Muscle layer of colon (tissue), 2 donors: ENCODE measurements around the gene ASB7.
A peak's percentile ranks its signal among the peaks of the same experiment; 100 is the strongest.

Experiments used
- H3K27ac ChIP-seq: one replicate; pipeline ENCODE4 v1.7.0; 2013; ENCODE audit warnings: low read depth, mild to moderate bottlenecking, low read length, moderate library complexity
- H3K27me3 ChIP-seq, 2 donors: one replicate each; pipeline ENCODE4 v1.7.0; 2013; ENCODE audit warnings: low read length in 2 of 2, mild to moderate bottlenecking in 2 of 2; ENCODE audit not compliant: insufficient read depth in 2 of 2, control insufficient read depth in 1 of 2
- H3K36me3 ChIP-seq: one replicate; pipeline ENCODE4 v1.7.0; 2013; ENCODE audit warnings: mild to moderate bottlenecking, low read length; ENCODE audit not compliant: insufficient read depth
- H3K4me1 ChIP-seq: one replicate; pipeline ENCODE4 v1.7.0; 2013; ENCODE audit warnings: mild to moderate bottlenecking, low read length; ENCODE audit not compliant: insufficient read depth
- H3K4me3 ChIP-seq, 2 donors: one replicate each; pipeline ENCODE4 v1.7.0; 2013; ENCODE audit warnings: low read length in 2 of 2, low read depth in 1 of 2, mild to moderate bottlenecking in 1 of 2, moderate library complexity in 1 of 2
- H3K9ac ChIP-seq: one replicate; pipeline ENCODE4 v1.7.0; 2013; ENCODE audit warnings: low read length
- H3K9me3 ChIP-seq: one replicate; pipeline ENCODE4 v1.7.0; 2013; ENCODE audit warnings: mild to moderate bottlenecking, low read length
- donor health status: abdominal sarcoma.
- donor health status: Adenocarcinoma of cecum.

The ASB7 gene, protein sequence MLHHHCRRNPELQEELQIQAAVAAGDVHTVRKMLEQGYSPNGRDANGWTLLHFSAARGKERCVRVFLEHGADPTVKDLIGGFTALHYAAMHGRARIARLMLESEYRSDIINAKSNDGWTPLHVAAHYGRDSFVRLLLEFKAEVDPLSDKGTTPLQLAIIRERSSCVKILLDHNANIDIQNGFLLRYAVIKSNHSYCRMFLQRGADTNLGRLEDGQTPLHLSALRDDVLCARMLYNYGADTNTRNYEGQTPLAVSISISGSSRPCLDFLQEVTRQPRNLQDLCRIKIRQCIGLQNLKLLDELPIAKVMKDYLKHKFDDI

DNA sequence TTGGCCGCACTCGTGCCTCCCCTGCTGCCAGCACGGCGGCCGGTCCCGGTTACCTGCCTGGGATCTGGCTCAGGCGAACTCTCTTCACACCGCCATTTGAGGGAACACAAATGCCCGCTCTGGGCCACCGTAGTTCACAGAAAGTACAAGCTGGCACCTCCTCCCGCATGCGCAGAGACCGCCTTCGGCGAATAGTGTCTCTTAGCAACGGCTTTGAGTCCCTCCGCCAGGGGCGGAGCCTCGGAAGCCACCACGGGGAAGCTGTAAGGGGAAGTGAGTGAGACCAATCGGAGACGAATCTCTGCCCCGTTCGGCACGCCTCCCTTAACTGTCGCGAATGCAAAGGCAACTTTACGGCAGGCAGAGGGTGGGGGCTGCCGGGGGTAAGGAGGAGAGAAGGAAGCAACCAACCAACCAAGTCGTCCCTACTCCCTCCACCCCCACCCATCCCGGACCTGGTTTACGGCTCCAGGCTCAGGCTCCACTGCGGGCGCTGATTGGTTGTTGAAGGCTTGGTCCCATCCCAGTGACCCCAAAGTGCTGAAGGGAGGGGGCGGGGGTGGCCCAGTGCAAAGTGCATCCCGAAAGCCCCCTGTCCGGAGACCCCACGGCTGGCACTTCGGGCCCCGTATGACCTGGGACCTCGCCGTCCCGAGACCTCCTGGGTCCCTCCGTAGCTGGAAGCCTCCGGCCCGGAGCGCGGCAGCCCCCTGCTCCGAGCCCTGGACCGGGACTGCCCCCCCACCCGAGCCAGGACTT is at the start of gene ASB7, which contains the start of gene LINS1:
Gene ASB7 (plus strand): TSS at position 526 of the 759 bp plus-strand sequence. CDS start 9,628 bp downstream, outside the sequence.
Gene LINS1 (minus strand): TSS at position 121 of the 759 bp plus-strand sequence. CDS start 21,342 bp downstream, outside the sequence.
- H3K36me3 ChIP-seq, result peaks cover 1% of the 10 kb centered on the region
- no peaks in the 10 kb centered on the region for H3K9me3 ChIP-seq
- H3K9ac ChIP-seq, result peak within 1 kb of the TSS; percentile 92
- H3K27ac ChIP-seq, result peak within 1 kb of the TSS; percentile 87
- peaks cover 22% of the 10 kb centered on the region for H3K4me1 ChIP-seq
- peak within 1 kb of the TSS; percentile 98 to 100 for H3K4me3 ChIP-seq
- H3K27me3 ChIP-seq, result no peaks in the 10 kb centered on the region

DNA sequence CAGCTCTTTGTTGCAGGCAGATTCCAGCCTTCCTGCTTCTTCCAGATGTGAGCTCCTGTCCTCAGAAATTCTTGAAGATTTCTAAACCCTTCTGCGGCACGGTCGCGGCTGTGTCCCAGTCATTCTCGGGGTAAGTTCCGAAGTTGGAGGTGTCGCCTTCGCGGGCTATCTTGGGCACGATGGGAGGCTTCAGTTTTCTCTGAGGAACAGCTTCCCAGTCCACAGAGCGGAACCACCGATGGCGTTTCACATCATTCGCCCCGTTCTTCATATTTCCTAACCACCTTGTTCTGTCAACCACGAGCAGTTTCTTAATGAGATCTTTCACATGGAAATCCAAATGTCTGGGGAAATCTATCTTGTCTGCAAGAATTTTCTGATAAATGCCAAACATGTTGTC is 48.9 kb upstream of the ASB7 start:
- Histone ChIP-seq H3K27ac (no peak overlapping the region), H3K27me3 (no peaks in the 10 kb centered on the region), H3K9ac (no peak overlapping the region), H3K4me3 (no peak overlapping the region), H3K36me3 (no peaks in the 10 kb centered on the region), H3K9me3 (no peaks in the 10 kb centered on the region), H3K4me1 (no peaks in the 10 kb centered on the region)

DNA sequence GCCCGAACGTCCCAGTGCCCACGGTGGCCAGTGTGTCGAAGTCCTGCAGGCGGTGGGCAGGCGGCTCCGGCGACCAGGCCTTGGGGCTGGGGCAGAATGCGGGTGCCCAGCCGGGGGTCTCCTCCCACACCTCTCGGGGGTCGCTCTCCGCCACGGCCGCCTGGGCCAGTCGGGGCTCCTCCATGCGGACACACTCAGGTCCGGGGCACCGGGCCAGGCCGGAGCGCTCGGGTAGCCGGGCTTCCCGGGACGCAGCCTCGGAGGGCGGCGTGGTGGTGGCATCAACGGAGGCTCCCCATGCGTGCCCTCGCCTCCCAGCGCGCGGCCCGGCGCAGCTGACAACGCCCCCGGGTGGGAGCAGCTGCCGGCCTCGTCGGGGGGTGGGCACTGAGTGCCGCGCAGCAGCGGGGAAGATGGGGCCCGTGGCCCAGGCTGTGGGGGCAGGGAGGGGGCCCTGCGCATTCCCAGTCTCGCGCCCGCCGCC is 43.6 kb upstream of the ASB7 start:
- Histone ChIP-seq H3K9me3 (no peaks in the 10 kb centered on the region), H3K4me3 (no peak overlapping the region), H3K36me3 (no peaks in the 10 kb centered on the region), H3K27ac (no peak overlapping the region), H3K9ac (no peak overlapping the region), H3K4me1 (no peaks in the 10 kb centered on the region), H3K27me3 (no peaks in the 10 kb centered on the region)

DNA sequence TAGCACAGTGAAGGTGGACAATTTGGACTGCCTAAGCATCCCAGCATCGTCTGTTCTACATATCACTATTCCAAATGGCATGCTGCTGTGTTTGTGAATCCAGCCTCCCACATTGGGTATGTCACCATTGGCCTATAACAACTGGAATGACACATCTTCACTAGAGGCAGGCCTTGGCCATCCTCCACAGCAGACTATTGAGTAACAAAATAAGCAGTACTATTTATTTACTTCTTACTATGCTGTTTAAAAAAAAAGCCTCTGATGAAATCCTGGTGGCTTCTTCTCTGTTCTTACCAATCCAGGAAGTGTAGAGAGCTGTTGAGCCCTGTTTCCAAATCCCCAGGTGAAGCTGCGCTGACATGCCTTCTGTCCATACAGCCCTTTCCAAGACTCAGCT is 43.1 kb upstream of the ASB7 start:
- Histone ChIP-seq H3K4me3 (no peak overlapping the region), H3K4me1 (no peaks in the 10 kb centered on the region), H3K9me3 (no peaks in the 10 kb centered on the region), H3K9ac (no peak overlapping the region), H3K27me3 (no peaks in the 10 kb centered on the region), H3K36me3 (no peaks in the 10 kb centered on the region), H3K27ac (no peak overlapping the region)

DNA sequence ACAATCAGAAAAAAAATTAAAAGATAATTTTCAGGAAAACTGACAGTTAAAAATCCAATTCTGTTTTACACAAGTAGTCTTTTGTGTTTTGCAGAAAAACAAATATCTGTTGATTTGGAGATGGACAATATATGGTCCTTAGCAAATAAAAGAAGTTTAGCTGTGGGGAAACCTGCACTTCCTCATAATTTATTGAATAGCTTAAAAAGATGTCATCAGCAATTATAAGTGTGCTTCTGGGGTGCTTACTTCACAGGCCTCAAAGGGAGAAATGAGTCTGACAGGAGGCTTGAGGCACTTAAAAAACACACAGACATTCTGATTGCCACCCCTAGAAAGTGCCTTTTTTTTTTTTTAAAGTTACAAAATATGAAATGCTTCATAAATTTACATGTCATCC is 42.1 kb upstream of the ASB7 start:
- H3K4me1 ChIP-seq, result no peaks in the 10 kb centered on the region
- no peaks in the 10 kb centered on the region for H3K27me3 ChIP-seq
- H3K36me3 ChIP-seq, result no peaks in the 10 kb centered on the region
- no peak overlapping the region for H3K4me3 ChIP-seq
- H3K27ac ChIP-seq, result no peak overlapping the region
- H3K9me3 ChIP-seq, result no peaks in the 10 kb centered on the region
- no peak overlapping the region for H3K9ac ChIP-seq

DNA sequence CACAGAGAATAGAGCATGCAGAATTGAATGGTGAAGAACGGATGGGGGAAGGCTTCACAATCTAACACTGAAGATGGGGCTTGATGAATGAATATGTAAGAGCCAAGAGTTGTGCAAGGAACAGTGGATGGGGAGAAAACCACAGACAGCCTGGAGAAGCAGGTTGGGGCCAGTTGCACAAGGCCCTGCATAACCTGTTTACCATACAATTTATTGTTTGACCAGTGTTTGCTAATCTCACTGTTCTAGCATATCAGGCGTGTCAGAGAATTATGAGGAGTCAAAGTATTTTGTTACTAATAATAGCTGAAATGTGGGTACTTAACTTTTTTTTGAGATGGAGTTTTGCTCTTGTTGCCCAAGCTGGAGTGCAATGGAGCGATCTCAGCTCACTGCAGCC is 36.8 kb upstream of the ASB7 start:
- Histone ChIP-seq H3K4me3 (no peak overlapping the region), H3K9me3 (no peaks in the 10 kb centered on the region), H3K9ac (no peak overlapping the region), H3K27ac (no peak overlapping the region), H3K27me3 (no peaks in the 10 kb centered on the region), H3K4me1 (no peaks in the 10 kb centered on the region), H3K36me3 (no peaks in the 10 kb centered on the region)

DNA sequence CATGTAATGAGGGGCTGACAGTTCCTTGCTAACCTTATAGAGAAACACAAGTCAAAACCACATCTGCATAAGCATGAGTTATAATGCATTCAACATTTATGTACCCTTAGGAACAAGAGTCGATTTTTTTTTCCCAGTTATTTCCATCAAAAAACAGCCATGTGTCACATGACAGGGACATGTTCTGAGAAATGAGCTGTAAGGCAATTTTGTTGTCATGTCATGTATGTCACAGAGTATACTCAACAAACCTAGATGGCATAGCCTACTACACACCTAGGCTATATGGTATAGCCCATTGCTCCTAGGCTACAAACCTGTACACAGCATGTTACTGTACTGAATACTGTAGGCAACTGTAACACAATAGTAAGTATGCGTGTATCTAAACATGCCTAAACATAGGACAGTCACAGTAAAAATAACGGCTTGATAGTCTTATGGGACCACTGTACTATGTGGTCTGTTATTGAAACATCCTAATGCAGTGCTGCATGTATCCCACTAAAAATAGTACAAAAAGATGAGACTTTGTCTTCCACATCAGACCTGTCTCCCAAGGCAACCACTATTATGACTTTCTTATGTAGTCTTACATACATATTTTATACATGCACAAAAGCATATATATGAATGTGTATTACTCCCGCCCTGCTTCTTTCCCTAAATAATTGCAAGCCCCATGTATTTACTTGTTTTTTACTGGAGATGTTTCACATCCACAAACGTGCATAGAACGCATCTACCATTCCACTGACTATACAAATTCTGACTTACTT is 35.4 kb upstream of the ASB7 start:
- Histone ChIP-seq H3K4me1 (no peaks in the 10 kb centered on the region), H3K4me3 (no peak overlapping the region)

DNA sequence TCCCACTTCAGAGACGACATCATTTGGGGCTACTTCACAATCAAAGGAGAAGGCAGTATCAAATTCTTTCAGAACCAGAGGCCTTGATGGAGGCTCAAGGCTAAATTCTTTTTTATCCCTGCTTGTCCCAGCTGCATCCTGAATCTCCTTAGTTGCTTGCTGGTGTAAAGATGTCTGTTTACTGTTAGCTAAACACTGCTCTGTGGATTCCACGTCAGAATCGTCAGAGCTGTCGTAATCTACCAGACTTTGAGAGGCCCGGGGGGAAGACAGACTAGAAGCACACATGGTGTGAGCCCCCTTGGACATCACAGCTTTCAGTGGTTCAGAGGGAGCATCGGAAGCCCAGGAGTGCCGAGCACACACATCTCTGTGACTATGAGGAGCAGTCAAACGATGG is 33.0 kb upstream of the ASB7 start:
- Histone ChIP-seq H3K27me3 (no peaks in the 10 kb centered on the region), H3K9me3 (no peaks in the 10 kb centered on the region), H3K4me1 (no peaks in the 10 kb centered on the region), H3K36me3 (peaks cover 14% of the 10 kb centered on the region), H3K9ac (no peak overlapping the region), H3K4me3 (no peak overlapping the region), H3K27ac (no peak overlapping the region)

More for the DNA sequence above, 35.4 kb upstream of the ASB7 start:
- Histone ChIP-seq H3K36me3 (peaks cover 6% of the 10 kb centered on the region), H3K27me3 (no peaks in the 10 kb centered on the region), H3K27ac (no peak overlapping the region), H3K9ac (no peak overlapping the region), H3K9me3 (no peaks in the 10 kb centered on the region)

DNA sequence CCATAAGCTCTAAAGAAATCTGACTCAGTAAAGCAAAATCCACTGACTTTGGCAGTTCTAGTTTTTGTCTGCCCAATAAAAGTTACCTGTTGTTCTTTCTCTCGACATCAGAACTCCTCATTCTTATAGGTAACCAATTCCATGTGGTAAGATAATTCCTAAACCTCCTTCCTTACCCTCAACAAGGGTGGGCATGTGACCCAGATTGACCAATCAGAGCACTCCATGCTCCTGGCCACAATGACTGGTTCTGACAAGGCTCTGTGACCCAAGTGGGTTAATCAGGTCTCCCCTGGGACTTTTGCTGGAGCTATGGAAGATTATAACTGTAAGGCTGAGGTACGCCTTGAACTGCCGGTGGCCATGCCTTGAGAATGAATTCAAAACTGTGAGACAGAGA is 32.1 kb upstream of the ASB7 start:
- Histone ChIP-seq H3K4me1 (no peaks in the 10 kb centered on the region), H3K27me3 (no peaks in the 10 kb centered on the region), H3K27ac (no peak overlapping the region), H3K4me3 (no peak overlapping the region), H3K9me3 (no peaks in the 10 kb centered on the region), H3K9ac (no peak overlapping the region), H3K36me3 (peaks cover 14% of the 10 kb centered on the region)

DNA sequence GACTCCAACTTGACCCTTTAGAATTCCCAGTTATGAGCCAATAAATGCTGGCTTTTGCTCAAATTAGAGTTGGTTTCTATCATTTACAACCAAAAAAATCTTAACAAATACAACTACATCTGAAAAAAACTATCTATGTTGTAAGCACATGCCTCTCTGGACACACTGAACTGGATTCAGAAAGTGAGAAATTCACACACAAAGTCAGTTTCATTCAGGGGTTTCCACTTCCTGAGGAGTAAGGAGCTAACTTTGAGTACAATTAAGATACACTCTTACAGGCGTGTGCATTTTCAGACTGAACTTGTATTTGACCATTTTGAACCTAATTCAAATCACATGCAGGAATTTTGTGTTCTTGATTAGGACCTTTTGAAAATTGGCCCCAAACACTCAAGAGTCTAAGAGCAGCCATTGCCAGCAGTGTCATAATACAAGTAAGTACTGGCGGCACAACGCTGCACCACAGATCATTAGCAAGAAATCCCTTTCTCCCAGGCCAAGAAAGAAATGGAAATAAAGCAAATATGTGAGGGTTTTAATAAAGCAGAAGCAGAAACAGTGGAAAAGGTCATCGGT is 31.6 kb upstream of the ASB7 start:
- Histone ChIP-seq H3K27ac (no peak overlapping the region), H3K9ac (no peak overlapping the region), H3K27me3 (no peaks in the 10 kb centered on the region), H3K4me3 (no peak overlapping the region), H3K36me3 (peaks cover 14% of the 10 kb centered on the region), H3K9me3 (no peaks in the 10 kb centered on the region), H3K4me1 (no peaks in the 10 kb centered on the region)
